Parathyroid adenoma (tissue), 2 donors: ENCODE measurements around the gene ZNF335.

Source experiments
- H2AFZ ChIP-seq: fragments of 300-600 bp; sonication (generic); one replicate; pipeline ENCODE4 v1.7.0; 2017; ENCODE audit warnings: antibody characterized with exemption, mild to moderate bottlenecking
- H3K27ac ChIP-seq: fragments of 300-600 bp; sonication (generic); one replicate; pipeline ENCODE4 v1.7.0; 2017
- H3K27me3 ChIP-seq: fragments of 300-600 bp; sonication (generic); one replicate; pipeline ENCODE4 v1.7.0; 2017; ENCODE audit warnings: low read length; ENCODE audit not compliant: control insufficient read depth, insufficient read depth
- H3K36me3 ChIP-seq: fragments of 300-600 bp; sonication (generic); one replicate; pipeline ENCODE4 v1.7.0; 2017; ENCODE audit warnings: low read length; ENCODE audit not compliant: control insufficient read depth, insufficient read depth
- H3K4me1 ChIP-seq: fragments of 300-600 bp; sonication (generic); one replicate; pipeline ENCODE4 v1.7.0; 2017; ENCODE audit warnings: control low read depth
- H3K4me2 ChIP-seq: fragments of 300-600 bp; sonication (generic); one replicate; pipeline ENCODE4 v1.7.0; 2017; ENCODE audit warnings: low read length
- H3K4me3 ChIP-seq: fragments of 300-600 bp; sonication (generic); one replicate; pipeline ENCODE4 v1.7.0; 2017; ENCODE audit warnings: low read depth, low read length
- H3K79me2 ChIP-seq: fragments of 300-600 bp; sonication (generic); one replicate; pipeline ENCODE4 v1.7.0; 2017; ENCODE audit warnings: control low read depth
- H3K9ac ChIP-seq: fragments of 300-600 bp; sonication (generic); one replicate; pipeline ENCODE4 v1.7.0; 2017; ENCODE audit warnings: mild to moderate bottlenecking
- H3K9me3 ChIP-seq: fragments of 300-600 bp; sonication (generic); one replicate; pipeline ENCODE4 v1.7.0; 2017; ENCODE audit warnings: low read length; ENCODE audit not compliant: control insufficient read depth
- TF ChIP-seq, protein P1 (sequence below): fragments of 300-600 bp; sonication (generic); IDR thresholded peaks from one replicate; pipeline ENCODE4 v1.7.0; 2017; ENCODE audit warnings: antibody characterized with exemption, mild to moderate bottlenecking
- donor health status: primary hyperparathyroidism.

ZNF335 gene

GRCh38 chr20:46011631-46012482 is 39.9 kb upstream of the ZNF335 start:
- Histone ChIP-seq H3K27me3 (peaks cover 3% of the 10 kb centered on the region), H3K4me1 (peaks cover 5% of the 10 kb centered on the region), H2AFZ (no peak overlapping the region), H3K9ac (no peak overlapping the region), H3K79me2 (no peaks in the 10 kb centered on the region), H3K9me3 (no peaks in the 10 kb centered on the region), H3K4me3 (no peak overlapping the region), H3K27ac (no peak overlapping the region), H3K36me3 (no peaks in the 10 kb centered on the region), H3K4me2 (no peak overlapping the region)
- TF ChIP-seq, protein P1, sequence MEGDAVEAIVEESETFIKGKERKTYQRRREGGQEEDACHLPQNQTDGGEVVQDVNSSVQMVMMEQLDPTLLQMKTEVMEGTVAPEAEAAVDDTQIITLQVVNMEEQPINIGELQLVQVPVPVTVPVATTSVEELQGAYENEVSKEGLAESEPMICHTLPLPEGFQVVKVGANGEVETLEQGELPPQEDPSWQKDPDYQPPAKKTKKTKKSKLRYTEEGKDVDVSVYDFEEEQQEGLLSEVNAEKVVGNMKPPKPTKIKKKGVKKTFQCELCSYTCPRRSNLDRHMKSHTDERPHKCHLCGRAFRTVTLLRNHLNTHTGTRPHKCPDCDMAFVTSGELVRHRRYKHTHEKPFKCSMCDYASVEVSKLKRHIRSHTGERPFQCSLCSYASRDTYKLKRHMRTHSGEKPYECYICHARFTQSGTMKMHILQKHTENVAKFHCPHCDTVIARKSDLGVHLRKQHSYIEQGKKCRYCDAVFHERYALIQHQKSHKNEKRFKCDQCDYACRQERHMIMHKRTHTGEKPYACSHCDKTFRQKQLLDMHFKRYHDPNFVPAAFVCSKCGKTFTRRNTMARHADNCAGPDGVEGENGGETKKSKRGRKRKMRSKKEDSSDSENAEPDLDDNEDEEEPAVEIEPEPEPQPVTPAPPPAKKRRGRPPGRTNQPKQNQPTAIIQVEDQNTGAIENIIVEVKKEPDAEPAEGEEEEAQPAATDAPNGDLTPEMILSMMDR: no peak

DNA sequence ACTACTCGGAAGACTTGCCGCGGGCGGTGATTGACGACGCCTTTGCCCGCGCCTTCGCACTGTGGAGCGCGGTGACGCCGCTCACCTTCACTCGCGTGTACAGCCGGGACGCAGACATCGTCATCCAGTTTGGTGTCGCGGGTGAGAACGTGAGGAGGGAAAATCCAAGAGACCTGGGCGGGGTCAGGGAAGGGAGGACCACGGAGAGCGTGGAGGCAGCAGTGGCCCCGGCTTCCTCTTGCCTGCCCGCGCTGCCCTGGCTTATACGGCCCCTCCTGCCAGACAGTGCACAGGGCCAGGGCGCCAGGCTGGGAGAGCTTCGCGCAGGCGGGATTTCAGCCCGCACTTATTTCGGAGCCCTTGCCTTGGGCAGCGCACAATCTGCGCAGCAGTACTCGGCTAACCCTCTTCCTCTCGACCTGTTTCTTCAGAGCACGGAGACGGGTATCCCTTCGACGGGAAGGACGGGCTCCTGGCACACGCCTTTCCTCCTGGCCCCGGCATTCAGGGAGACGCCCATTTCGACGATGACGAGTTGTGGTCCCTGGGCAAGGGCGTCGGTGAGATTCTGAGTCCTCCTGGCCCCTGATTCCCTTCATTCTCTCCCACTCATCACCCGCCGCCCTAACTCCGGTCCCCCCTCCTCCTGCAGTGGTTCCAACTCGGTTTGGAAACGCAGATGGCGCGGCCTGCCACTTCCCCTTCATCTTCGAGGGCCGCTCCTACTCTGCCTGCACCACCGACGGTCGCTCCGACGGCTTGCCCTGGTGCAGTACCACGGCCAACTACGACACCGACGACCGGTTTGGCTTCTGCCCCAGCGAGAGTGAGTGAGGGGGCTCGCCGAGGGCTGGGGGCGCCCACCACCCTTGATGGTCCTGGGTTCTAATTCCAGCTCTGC is 38.7 kb upstream of the ZNF335 start:
- no peak overlapping the region for H3K27ac ChIP-seq
- H3K9ac ChIP-seq: no peak overlapping the region
- no peak overlapping the region for H3K4me3 ChIP-seq
- no peaks in the 10 kb centered on the region for H3K9me3 ChIP-seq
- H2AFZ ChIP-seq: no peak overlapping the region
- H3K36me3 ChIP-seq: no peaks in the 10 kb centered on the region
- TF ChIP-seq, protein P1: no peak
- peaks cover 5% of the 10 kb centered on the region for H3K4me1 ChIP-seq
- no peaks in the 10 kb centered on the region for H3K79me2 ChIP-seq
- peaks cover 3% of the 10 kb centered on the region for H3K27me3 ChIP-seq
- peak overlapping the region; percentile 9 for H3K4me2 ChIP-seq

DNA sequence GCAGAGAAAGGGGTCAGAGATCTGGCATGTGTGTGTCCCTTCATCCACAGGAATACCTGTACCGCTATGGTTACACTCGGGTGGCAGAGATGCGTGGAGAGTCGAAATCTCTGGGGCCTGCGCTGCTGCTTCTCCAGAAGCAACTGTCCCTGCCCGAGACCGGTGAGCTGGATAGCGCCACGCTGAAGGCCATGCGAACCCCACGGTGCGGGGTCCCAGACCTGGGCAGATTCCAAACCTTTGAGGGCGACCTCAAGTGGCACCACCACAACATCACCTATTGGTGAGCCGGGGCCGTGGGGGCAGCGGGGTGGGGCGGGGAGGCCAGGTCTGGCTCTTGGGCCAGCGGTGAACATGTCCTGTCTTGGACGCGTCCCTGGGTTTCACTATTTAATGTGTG is 37.8 kb upstream of the ZNF335 start:
- H3K9ac ChIP-seq: no peak overlapping the region
- no peak overlapping the region for H2AFZ ChIP-seq
- no peak overlapping the region for H3K27ac ChIP-seq
- H3K4me3 ChIP-seq: no peak overlapping the region
- no peak overlapping the region for H3K4me2 ChIP-seq
- H3K79me2 ChIP-seq: no peaks in the 10 kb centered on the region
- peaks cover 3% of the 10 kb centered on the region for H3K27me3 ChIP-seq
- H3K4me1 ChIP-seq: peaks cover 5% of the 10 kb centered on the region
- H3K36me3 ChIP-seq: no peaks in the 10 kb centered on the region
- H3K9me3 ChIP-seq: no peaks in the 10 kb centered on the region
- TF ChIP-seq, protein P1: no peak

DNA sequence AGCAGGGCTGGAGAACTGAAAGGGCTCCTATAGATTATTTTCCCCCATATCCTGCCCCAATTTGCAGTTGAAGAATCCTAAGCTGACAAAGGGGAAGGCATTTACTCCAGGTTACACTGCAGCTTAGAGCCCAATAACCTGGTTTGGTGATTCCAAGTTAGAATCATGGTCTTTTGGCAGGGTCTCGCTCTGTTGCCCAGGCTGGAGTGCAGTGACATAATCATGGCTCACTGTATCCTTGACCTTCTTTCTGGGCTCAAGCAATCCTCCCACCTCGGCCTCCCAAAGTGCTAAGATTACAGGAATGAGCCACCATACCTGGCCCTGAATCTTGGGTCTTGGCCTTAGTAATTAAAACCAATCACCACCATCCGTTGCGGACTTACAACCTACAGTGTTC is 35.7 kb upstream of the ZNF335 start:
- Histone ChIP-seq H3K27ac (no peak overlapping the region), H3K36me3 (no peaks in the 10 kb centered on the region), H3K9me3 (no peaks in the 10 kb centered on the region), H2AFZ (no peak overlapping the region), H3K9ac (no peak overlapping the region), H3K79me2 (no peaks in the 10 kb centered on the region), H3K4me3 (no peak overlapping the region), H3K27me3 (peaks cover 3% of the 10 kb centered on the region), H3K4me2 (no peak overlapping the region), H3K4me1 (peaks cover 2% of the 10 kb centered on the region)
- TF ChIP-seq, protein P1: no peak
